H1 (cell line): ENCODE data around the gene CBS. TPM values are rescaled to one million over a fixed set of nuclear protein-coding genes. Genes with fewer than 3 reads are reported as not detected.

Experiments used
- CTCF ChIA-PET: fragments of 300-600 bp; sonication (Branson Sonifier 250); formaldehyde crosslinking; loops from one replicate; lab custom pipeline; 2021; ENCODE audit not compliant: partially characterized antibody; lab: Charles Lee
- POLR2A ChIA-PET: fragments of 300-600 bp; sonication (Branson Sonifier 250); formaldehyde crosslinking; loops from one replicate; lab custom pipeline; 2021; ENCODE audit warnings: inconsistent platforms; ENCODE audit not compliant: partially characterized antibody; lab: Charles Lee
- DNase-seq, 2 experiments: peaks; one replicate each; pipeline versions ENCODE4 v3.0.0 to v3.0.0-alpha.2; 2010 to 2022; ENCODE audit warnings: low spot score in 2 of 2, low read depth in 1 of 2, mixed read lengths in 1 of 2
- FAIRE-seq: peaks from 2 replicates; lab custom pipeline; 2011; peaks lifted over from hg19 to GRCh38; lab: Jason Lieb, UNC
- H2AFZ ChIP-seq: 2 replicates; pipeline ENCODE4 v1.8.1; 2012; ENCODE audit warnings: low read length, inconsistent platforms
- H2AK5ac ChIP-seq: 2 replicates; pipeline ENCODE4 v1.6.1; 2013; ENCODE audit warnings: low read depth, low read length
- H2BK120ac ChIP-seq: replicated peaks from 2 replicates; pipeline ENCODE3; 2013; ENCODE audit warnings: low read depth, low read length, inconsistent platforms
- H2BK12ac ChIP-seq: 2 replicates; pipeline ENCODE4 v1.6.1; 2013; ENCODE audit warnings: low read depth, low read length
- H2BK15ac ChIP-seq: 2 replicates; pipeline ENCODE4 v1.6.1; 2013; ENCODE audit warnings: low read length
- H2BK20ac ChIP-seq: 2 replicates; pipeline ENCODE4 v1.6.1; 2013; ENCODE audit warnings: low read length
- H2BK5ac ChIP-seq: 2 replicates; pipeline ENCODE4 v1.6.1; 2013; ENCODE audit warnings: low read depth, low read length
- H3K14ac ChIP-seq: 2 replicates; pipeline ENCODE4 v1.6.1; 2013; ENCODE audit warnings: inconsistent platforms; ENCODE audit not compliant: insufficient read length
- H3K18ac ChIP-seq: 2 replicates; pipeline ENCODE4 v1.6.1; 2013; ENCODE audit warnings: low read length; ENCODE audit errors: extremely low read depth
- H3K23ac ChIP-seq: 2 replicates; pipeline ENCODE4 v1.6.1; 2013; ENCODE audit warnings: inconsistent platforms; ENCODE audit not compliant: insufficient read length
- H3K23me2 ChIP-seq: 2 replicates; pipeline ENCODE4 v1.6.1; 2013; ENCODE audit warnings: low read depth, low read length
- H3K27ac ChIP-seq: 2 replicates; pipeline ENCODE4 v1.6.1; 2011; ENCODE audit warnings: low read depth, low read length, inconsistent platforms
- H3K27me3 ChIP-seq, 4 experiments: replicated peaks in 1 of 4; 1 replicate in 1 of 4; 2 replicates in 3 of 4; pipeline versions ENCODE4 v1.6.1 to v1.8.1; 2011 to 2013; ENCODE audit warnings: low read length in 3 of 4, mild to moderate bottlenecking in 3 of 4, inconsistent platforms in 2 of 4, mixed read lengths in 2 of 4, moderate library complexity in 1 of 4; ENCODE audit not compliant: control insufficient read depth in 3 of 4, insufficient read depth in 3 of 4; ENCODE audit errors: extremely low read depth in 1 of 4
- H3K36me3 ChIP-seq, 4 experiments: 2 replicates each; pipeline versions ENCODE4 v1.6.1 to v1.8.1; 2011 to 2013; ENCODE audit warnings: mild to moderate bottlenecking in 4 of 4, low read length in 3 of 4, moderate library complexity in 2 of 4, control low read depth in 1 of 4, inconsistent platforms in 1 of 4; ENCODE audit not compliant: insufficient read depth in 4 of 4, control insufficient read depth in 2 of 4
- H3K4ac ChIP-seq: replicated peaks from 2 replicates; pipeline ENCODE3; 2013; ENCODE audit warnings: low read length, low read depth, mixed read lengths, inconsistent platforms; ENCODE audit not compliant: insufficient read length
- H3K4me1 ChIP-seq, 4 experiments: replicated peaks in 1 of 4; 1 replicate in 1 of 4; 2 replicates in 3 of 4; pipeline versions ENCODE4 v1.6.1 to v1.8.1; 2011 to 2013; ENCODE audit warnings: low read length in 3 of 4, inconsistent platforms in 2 of 4, mixed read lengths in 1 of 4; ENCODE audit not compliant: insufficient read depth in 4 of 4, control insufficient read depth in 3 of 4
- H3K4me2 ChIP-seq, 2 experiments: 2 replicates each; pipeline versions ENCODE4 v1.6.1 to v1.8.1; 2011 to 2013; ENCODE audit warnings: low read depth in 2 of 2, low read length in 2 of 2, control low read depth in 1 of 2, inconsistent platforms in 1 of 2, mild to moderate bottlenecking in 1 of 2; ENCODE audit not compliant: insufficient read depth in 1 of 2
- H3K4me3 ChIP-seq, 4 experiments: fragments of 200-600, 300-600 bp in 1 of 4; sonication (generic), shearing (Covaris generic), sonication (Bioruptor Twin) in 1 of 4; 2 replicates each; pipeline versions ENCODE4 v1.5.1 to v1.8.1; 2011 to 2016; ENCODE audit warnings: low read length in 4 of 4, low read depth in 3 of 4, control low read depth in 2 of 4, inconsistent platforms in 2 of 4, mild to moderate bottlenecking in 2 of 4, mixed read lengths in 1 of 4, moderate library complexity in 1 of 4; ENCODE audit not compliant: insufficient read depth in 2 of 4; ENCODE audit errors: extremely low read depth in 1 of 4
- H3K56ac ChIP-seq: replicated peaks from 2 replicates; pipeline ENCODE3; 2013; ENCODE audit warnings: low read depth, mild to moderate bottlenecking, mixed read lengths, low read length, inconsistent platforms; ENCODE audit not compliant: insufficient read length
- H3K79me1 ChIP-seq: 2 replicates; pipeline ENCODE4 v1.6.1; 2013; ENCODE audit warnings: low read depth, low read length, control low read depth
- H3K79me2 ChIP-seq, 2 experiments: 2 replicates each; pipeline versions ENCODE4 v1.6.1 to v1.8.1; 2012 to 2013; ENCODE audit warnings: low read length in 2 of 2, mild to moderate bottlenecking in 2 of 2, inconsistent platforms in 1 of 2; ENCODE audit not compliant: insufficient read depth in 2 of 2, control insufficient read depth in 1 of 2
- H3K9ac ChIP-seq, 4 experiments: replicated peaks in 1 of 4; 1 replicate in 1 of 4; 2 replicates in 3 of 4; pipeline versions ENCODE4 v1.6.1 to v1.8.1; 2011 to 2013; ENCODE audit warnings: low read depth in 3 of 4, low read length in 3 of 4, control low read depth in 2 of 4, mild to moderate bottlenecking in 2 of 4, moderate library complexity in 2 of 4, inconsistent platforms in 1 of 4; ENCODE audit errors: extremely low read depth in 1 of 4
- H3K9me3 ChIP-seq, 2 experiments: 2 replicates each; pipeline versions ENCODE4 v1.6.1 to v1.8.1; 2012 to 2013; ENCODE audit warnings: mild to moderate bottlenecking in 2 of 2, moderate library complexity in 2 of 2, control low read depth in 1 of 2, inconsistent platforms in 1 of 2, low read depth in 1 of 2, low read length in 1 of 2, mixed read lengths in 1 of 2; ENCODE audit not compliant: insufficient read depth in 2 of 2
- H4K20me1 ChIP-seq, 2 experiments: replicated peaks in 1 of 2; 2 replicates each; pipeline versions ENCODE3 to v1.8.1; 2011 to 2013; ENCODE audit warnings: inconsistent platforms in 2 of 2, low read length in 2 of 2, mild to moderate bottlenecking in 1 of 2; ENCODE audit not compliant: insufficient read depth in 2 of 2, control insufficient read depth in 1 of 2
- H4K5ac ChIP-seq: 2 replicates; pipeline ENCODE4 v1.6.1; 2013; ENCODE audit warnings: low read length, low read depth, mixed read lengths, inconsistent platforms; ENCODE audit not compliant: insufficient read length
- H4K8ac ChIP-seq: 2 replicates; pipeline ENCODE4 v1.8.0; 2013; ENCODE audit warnings: mild to moderate bottlenecking, moderate library complexity, low read length, inconsistent platforms; ENCODE audit not compliant: insufficient read depth; ENCODE audit errors: extremely low read depth
- H4K91ac ChIP-seq: replicated peaks from 2 replicates; pipeline ENCODE3; 2013; ENCODE audit warnings: low read length, mixed read lengths, inconsistent platforms; ENCODE audit not compliant: insufficient read length
- ASH2L ChIP-seq: fragments of 200-600, 300-600 bp; sonication (generic); IDR thresholded peaks from one replicate; pipeline ENCODE4 v1.7.1; 2017; ENCODE audit warnings: low read length
- HDAC6 ChIP-seq: IDR thresholded peaks from one replicate; pipeline ENCODE4 v1.7.1; 2012; ENCODE audit warnings: low read depth, mild to moderate bottlenecking, inconsistent platforms, low read length, moderate library complexity
- KDM5A ChIP-seq: fragments of 200-600 bp; IDR thresholded peaks from 2 replicates; pipeline ENCODE4 v1.7.1; 2012; ENCODE audit warnings: mild to moderate bottlenecking, low read length, inconsistent platforms, mixed read lengths
- RAD21 ChIP-seq, 2 experiments: IDR thresholded peaks in 1 of 2; conservative IDR thresholded peaks in 1 of 2; 2 replicates each; pipeline ENCODE4 v1.6.1; 2011; ENCODE audit warnings: low read depth in 2 of 2, low read length in 2 of 2, improper control_type of control experiment in 1 of 2, inconsistent platforms in 1 of 2, mild to moderate bottlenecking in 1 of 2, moderate library complexity in 1 of 2
- RXRA ChIP-seq: IDR thresholded peaks from 2 replicates; pipeline ENCODE4 v1.6.1; 2011; ENCODE audit warnings: low read depth, mild to moderate bottlenecking, low read length, moderate library complexity; ENCODE audit not compliant: insufficient read depth
- SIX5 ChIP-seq: IDR thresholded peaks from 2 replicates; pipeline ENCODE4 v1.6.1; 2011; ENCODE audit warnings: mild to moderate bottlenecking, low read depth, low read length
- TCF12 ChIP-seq: IDR thresholded peaks from 2 replicates; pipeline ENCODE4 v1.6.1; 2011; ENCODE audit warnings: low read depth, mild to moderate bottlenecking, low read length
- USF2 ChIP-seq: IDR thresholded peaks from 2 replicates; pipeline ENCODE4 v1.6.1; 2011; ENCODE audit warnings: low read length, improper control_type of control experiment
- ZNF274 ChIP-seq: IDR thresholded peaks from 2 replicates; pipeline ENCODE4 v1.7.0; 2012; ENCODE audit warnings: low read length, borderline replicate concordance; ENCODE audit errors: extremely low read depth
- WGBS, 2 experiments: shearing (Covaris generic) in 1 of 2; methylation state at CpG; one replicate each; pipeline versions ENCODE4 v1.1.6 to v1.1.7; 2013 to 2015; ENCODE audit warnings: low lambda C conversion rate in 2 of 2, mixed read lengths in 2 of 2, inconsistent platforms in 1 of 2, low coverage in 1 of 2, missing lambda C conversion rate in 1 of 2; ENCODE audit not compliant: insufficient replicate concordance in 2 of 2, insufficient coverage in 1 of 2, insufficient read length in 1 of 2; ENCODE audit errors: extremely low coverage in 1 of 2, missing lambda C conversion rate in 1 of 2; 5-methylcytosine and 5-hydroxymethylcytosine counted together
- polyA plus RNA-seq, 7 experiments: library from polyadenylated mRNA; depleted of rRNA in 3 of 7; stranded (reverse) in 5 of 7; unstranded in 2 of 7; fragments of >200 nt in 5 of 7; fragments of 200-250 nt in 2 of 7; gene quantifications; 1 replicate in 5 of 7; 2 replicates in 1 of 7; 4 replicates in 1 of 7; pipeline versions ENCODE4 v1.2.1 to v1.2.3, GENCODE V29; 2011 to 2013; ENCODE audit warnings: missing spikeins in 2 of 7, mixed read lengths in 2 of 7
- total RNA-seq: library from RNA; stranded (reverse); fragmentation: NEBNext Ultra II Directional; extraction: Animal tissue kit (Norgen Biotek cat#: 25700); gene quantifications from 2 replicates; pipeline ENCODE4 v1.2.1, GENCODE V29; 2021

CBS gene
- total and polyA plus RNA-seq, 2 of the 8 experiments (the other 6 are each of a cell fraction or from before 2014, with no cell fraction given), result 114 to 455 TPM

GRCh38 chr21:43029785-43030184, 45.9 kb downstream of the CBS start:
- WGBS, 2 experiments, result 93% methylated on average over 13 of the region's 13 CpGs; no CpG with 5 or more reads in 1 of the 2 experiments
- Histone ChIP-seq H3K23me2 (0 out of 2 replicates have a peak, but pooled peaks cover 2% of the 10 kb centered on the region), H4K5ac (no peak overlapping the region), H3K18ac (no peak overlapping the region), H2BK15ac (no peak overlapping the region), H2BK20ac (no peak overlapping the region), H3K4me1 (no peaks in the 10 kb centered on the region), H3K14ac (no peak overlapping the region), H4K8ac (no peak overlapping the region), H3K79me2 (no peaks in the 10 kb centered on the region), H3K4me3 (no peak overlapping the region), H3K36me3 (peaks cover 2 to 33% (median 11%) of the 10 kb centered on the region in 4 experiments; a peak in 7 of 8 replicates), H3K4ac (no peak overlapping the region), H2AK5ac (no peak overlapping the region), H3K4me2 (no peak overlapping the region), H2AFZ (no peak overlapping the region), H3K27ac (no peak overlapping the region), H3K9me3 (no peaks in the 10 kb centered on the region), H3K27me3 (no peaks in the 10 kb centered on the region), H2BK5ac (no peak overlapping the region), H3K23ac (no peak overlapping the region), H4K91ac (no peak overlapping the region), H2BK12ac (no peak overlapping the region), H3K56ac (no peak overlapping the region), H3K9ac (no peak overlapping the region), H3K79me1 (no peaks in the 10 kb centered on the region), H4K20me1 (no peaks in the 10 kb centered on the region), H2BK120ac (no peak overlapping the region)
- DNase-seq (no peak), FAIRE-seq (no peak)
- ChIA-PET CTCF (interaction anchor here (1.1 kb wide), 1 partner anchor 104 kb away, joined by 3 read pairs; the partner anchor contains the start of gene ERVH48-1), POLR2A (interaction anchor here (1.9 kb wide), 1 partner anchor 49 kb away, joined by 7 read pairs; no protein-coding TSS in a partner anchor)
- TF ChIP-seq HDAC6 (no peak), KDM5A (no peak), RXRA (no peak), SIX5 (no peak), TCF12 (no peak), ASH2L (no peak), USF2 (no peak), ZNF274 (no peak), RAD21 (IDR thresholded peaks at IDR 0.05 in 1 of 2, conservative IDR thresholded peaks at IDR 0.05 in 1 of 2; ENCODE audit: low read depth in 2 of 2, low read length in 2 of 2) (no peak)
